GM19240 (cell line): ENCODE data around the gene LSM11.
"Not testable (repeated sequence)": the region's sequence is repeated elsewhere in the genome, so short reads cannot be mapped to it uniquely, and the experiment has no call there.

Experiments
- DNase-seq: peaks from one replicate; pipeline ENCODE4 v3.0.0; 2011; ENCODE audit warnings: low spot score; ENCODE audit not compliant: insufficient read length

The LSM11 gene

DNA sequence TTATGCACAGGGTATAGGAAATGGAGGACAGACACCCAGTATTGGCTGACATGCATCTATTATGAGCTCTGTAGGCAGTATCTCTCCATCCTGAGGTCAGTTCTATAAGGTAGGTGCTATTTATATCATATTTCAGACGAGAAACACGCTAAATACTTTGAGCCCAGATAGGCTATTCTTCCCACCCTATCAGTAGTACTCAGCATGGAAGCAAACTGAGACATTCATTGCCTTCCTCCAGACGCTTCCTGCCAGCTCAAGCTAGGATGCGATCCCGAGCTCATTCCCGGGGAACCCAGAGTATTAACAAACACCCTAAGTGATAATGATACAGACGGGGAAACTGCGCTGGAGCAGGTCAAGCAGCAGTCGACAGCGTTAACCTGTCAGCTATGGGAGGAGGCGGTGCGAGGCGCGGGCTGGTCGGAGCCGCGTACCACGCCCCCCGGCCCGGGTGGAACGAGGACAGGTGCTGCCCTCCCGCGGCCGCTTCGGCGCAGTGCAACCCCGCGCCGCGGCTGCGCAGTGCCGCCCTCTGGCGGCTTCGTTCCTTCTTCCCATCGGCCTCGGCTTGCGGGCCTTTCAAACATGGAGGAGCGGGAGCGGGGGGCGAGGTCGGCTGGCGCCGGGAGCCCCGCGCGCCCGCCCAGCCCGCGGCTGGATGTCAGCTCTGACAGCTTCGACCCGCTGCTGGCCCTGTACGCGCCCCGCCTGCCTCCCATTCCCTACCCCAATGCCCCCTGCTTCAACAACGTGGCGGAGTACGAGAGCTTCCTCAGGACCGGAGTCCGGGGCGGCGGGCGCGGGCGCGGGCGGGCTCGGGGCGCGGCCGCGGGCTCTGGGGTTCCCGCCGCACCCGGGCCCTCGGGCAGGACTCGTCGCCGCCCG, at the start of gene LSM11:
LSM11 (plus strand) TSS at position 550 of the 888 bp plus-strand sequence; CDS start at position 589, 39 bp downstream.
- DNase-seq = peak; percentile 83

DNA sequence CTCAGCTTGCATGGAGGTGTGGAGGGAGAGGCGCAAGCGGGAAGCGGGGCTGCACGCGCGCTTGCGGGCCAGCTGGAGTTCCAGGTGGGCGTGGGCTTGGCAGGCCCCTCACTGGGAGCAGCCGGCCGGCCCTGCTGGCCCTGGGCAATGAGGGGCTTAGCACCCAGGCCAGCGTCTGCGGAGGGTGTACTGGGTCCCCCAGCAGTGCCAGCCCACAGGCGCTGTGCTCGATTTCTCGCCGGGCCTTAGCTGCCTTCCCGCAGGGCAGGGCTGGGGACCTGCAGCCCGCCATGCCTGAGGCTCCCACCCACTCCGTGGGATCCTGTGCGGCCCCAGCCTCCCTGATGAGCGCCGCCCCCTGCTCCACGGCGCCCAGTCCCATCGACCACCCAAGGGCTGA, 49.7 kb upstream of the LSM11 start:
- not testable (repeated sequence) for DNase-seq

DNA sequence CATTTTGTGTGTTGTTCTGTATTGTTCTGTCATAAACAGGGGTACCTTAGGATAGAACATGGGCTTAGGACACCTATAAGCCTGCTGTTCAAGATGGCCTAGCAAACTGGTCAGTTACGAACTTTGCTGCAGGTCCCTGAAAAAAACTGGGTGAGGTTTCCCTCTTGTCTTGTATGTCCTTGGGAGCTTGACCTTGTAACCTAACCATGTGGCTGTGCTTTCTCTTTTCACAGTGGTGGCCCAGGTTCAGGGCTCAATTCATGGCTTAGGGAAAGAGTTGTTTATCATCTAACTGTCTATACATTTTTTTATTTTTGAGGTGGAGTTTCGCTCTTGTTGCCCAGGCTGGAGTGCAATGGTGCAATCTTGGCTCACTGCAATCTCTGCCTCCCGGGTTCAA, 47.4 kb upstream of the LSM11 start:
- not testable (repeated sequence) for DNase-seq

- DNase-seq = not testable (repeated sequence)
Observed at GRCh38 chr5:157698674-157699073, 44.8 kb upstream of the LSM11 start.

DNA sequence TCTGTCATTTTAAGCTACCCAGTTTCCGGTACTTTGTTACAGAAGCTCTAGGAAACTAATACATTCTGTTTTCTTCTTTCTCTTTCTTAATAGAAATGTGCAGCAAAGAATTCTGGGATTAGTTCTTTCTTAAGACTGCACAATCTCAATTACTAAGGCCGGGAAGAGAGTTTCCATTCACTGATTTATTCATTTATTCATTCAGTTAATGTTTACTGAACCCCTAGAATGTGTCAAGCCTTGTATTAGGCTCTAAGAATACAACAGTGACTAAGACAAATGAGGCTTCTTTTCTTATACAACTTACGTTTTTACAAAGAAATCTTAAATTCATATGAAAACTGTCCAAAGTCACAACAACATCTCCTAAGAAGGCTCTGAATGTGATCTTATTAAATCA, 39.8 kb upstream of the LSM11 start:
- no peak for DNase-seq

DNA sequence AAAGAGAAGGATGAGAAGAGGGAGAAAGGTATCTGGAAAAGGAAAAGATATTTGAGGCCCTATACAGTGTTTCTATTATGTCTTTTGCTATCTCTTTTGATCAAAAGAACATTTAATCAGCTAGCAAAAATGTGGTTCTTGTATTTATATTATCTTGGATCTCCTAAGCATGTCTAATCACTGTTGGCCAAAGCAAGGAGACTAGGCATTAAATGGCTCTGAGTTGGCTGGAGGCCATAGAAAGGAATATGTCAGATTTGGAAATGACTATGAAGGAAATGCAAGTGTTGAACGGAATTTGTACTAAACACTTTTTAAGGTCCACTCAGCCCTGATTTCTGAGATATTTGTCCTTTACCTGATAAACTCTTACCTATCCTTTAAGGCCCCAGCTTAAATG, 34.6 kb upstream of the LSM11 start:
- DNase-seq = no peak

DNA sequence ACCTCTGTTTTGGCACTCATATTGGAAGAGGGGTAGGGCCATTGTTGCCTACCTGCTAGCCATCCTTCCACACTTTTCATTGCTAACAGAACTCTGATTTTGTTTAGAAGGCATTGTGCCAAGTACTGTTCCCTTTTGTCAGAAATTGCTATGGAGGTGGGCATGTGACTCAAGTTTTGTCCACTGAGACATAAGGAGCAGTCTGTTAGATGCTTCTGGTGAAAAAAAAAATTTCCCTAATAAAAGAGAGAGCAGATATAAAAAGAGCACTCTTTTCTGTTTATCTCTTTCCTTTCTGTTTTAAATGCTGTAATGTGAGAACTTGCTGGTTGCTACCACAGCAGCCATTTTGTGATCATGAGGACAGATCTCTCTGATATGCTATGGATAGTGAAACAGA, 34.2 kb upstream of the LSM11 start:
- no peak for DNase-seq

DNA sequence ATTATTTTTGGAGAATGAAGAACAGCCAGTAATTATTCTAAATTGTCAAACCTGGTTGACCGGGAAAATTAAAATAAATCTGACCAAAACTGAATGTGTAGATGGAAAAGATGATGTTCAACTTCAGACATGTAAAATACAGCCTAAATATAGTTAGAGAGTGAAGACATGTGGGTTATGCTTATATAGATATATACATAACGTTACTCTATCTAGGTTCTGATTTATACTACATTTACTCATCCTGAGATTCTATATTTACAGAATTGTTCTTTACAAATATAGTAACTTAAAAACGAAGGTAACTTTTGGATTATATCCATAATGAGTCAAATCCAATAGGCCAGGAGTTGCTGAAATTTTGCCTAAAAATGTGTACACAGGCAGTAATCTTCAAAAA, 33.1 kb upstream of the LSM11 start:
- DNase-seq = no peak

- DNase-seq = no peak
Observed at GRCh38 chr5:157710882-157711281, 32.6 kb upstream of the LSM11 start.

DNA sequence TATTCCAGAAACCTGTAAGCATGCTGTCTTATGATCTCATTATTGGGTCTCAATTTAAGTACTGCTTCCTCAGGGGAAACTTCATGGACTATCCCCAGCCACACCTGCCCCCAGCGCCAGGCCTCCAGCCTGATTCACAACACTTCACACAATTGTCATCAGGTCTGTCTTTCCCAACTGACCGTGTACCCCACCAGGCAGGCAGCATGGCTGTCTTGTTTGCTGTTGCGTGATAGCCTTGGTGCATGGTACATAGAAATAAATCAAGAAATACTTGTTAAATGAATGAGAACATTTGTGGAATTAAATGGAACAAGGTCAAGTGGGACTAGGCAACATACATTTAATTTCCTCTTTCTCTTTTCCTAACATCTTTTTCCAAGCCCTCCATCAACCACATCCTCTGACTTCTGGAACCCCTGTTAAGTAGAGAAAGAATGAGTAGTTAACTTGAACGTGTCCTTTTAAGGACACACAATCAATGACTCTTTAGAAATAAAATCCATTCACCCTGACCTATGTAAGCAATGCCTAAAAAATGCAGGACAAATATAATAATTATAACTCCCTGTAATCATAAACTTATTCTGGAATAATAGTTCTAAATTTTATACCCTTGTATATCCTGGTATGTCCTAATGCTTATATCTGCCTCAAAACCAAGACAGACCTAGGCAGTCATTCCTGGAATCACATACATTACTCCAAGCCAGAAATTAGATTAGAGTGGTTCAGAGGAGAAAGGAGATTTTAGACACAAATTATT, 29.5 kb upstream of the LSM11 start:
- no peak for DNase-seq

DNA sequence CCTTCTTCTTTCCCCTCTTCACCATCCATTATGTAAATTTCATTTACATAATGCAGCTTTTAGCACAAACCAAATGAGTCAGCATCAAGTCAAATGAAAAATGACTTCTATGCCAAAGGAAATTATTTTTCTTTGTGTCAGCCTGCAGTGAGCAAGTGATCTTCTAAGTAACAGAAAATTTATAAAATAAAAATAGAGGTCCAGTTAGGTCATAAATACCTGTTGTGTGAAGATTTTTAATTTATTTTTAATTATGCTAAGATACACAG, 29.0 kb upstream of the LSM11 start:
- DNase-seq = no peak

DNA sequence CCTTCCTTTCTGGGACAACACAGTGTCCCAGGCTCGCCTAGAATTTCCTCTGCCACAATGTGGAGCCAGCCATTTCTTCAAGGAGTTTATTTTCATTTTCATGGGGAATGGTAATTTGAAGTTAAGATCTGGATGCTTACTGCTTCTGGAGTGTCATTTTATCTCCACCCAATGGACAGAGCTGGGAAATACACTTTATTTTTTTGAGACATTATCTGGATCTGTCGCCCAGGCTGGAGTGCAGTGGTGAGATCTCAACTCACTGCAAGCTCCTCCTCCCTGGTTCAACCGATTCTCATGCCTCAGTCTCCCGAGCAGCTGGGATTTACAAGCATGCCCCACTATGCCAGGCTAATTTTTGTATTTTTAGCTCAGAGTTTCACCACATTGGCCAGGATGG, 25.0 kb upstream of the LSM11 start:
- DNase-seq = no peak

DNA sequence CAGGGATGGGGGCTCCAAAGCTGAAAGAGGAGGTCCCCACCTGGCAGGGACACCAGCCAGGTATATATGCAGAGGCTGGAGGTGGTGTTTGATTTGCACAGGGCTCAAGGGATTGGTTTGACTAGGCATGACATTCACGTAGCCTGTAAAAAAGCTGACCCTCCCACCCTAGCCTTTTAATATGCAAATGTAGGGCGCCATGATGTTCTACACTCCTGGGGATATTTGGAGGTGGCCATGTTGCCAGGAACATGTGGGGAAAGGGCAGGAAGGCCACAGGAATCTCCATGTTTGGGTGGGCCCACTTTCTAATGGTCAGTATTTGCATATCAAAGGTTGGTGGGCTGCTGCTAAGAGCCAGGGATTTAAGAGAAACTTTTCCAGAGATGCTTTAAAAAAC, 24.3 kb upstream of the LSM11 start:
- no peak for DNase-seq

DNA sequence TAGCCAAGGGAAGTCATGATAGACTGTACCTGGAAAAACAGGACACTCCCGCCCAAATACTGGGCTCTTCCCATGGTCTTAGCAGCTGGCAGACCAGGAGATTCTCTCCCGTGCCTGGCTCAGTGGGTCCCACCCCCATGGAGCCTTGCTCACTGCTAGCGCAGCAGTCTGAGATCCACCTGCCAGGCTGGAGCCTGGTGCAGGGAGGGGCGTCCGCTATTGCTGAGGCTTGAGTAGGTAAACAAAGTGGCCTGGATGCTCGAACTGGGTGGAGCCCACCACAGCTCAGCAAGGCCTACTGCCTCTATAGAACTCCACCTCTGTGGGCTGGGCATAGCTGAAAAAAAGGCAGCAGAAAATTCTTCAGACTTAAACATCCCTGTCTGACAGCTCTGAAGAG, 22.4 kb upstream of the LSM11 start:
- DNase-seq = no peak

DNA sequence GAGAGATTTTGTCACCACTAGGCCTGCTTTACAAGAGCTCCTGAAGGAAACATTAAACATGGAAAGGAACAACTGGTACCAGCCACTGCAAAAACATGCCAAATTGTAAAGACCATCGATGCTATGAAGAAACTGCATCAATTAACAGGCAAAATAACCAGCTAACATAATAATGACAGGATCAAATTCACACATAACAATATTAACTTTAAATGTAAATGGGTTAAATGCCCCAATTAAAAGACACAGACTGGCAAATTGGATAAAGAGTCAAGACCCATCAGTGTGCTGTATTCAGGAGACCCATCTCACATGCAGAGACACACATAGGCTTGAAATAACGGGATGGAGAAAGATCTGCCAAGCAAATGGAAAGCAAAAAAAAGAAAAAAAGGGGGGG, 20.6 kb upstream of the LSM11 start:
- DNase-seq = not testable (repeated sequence)

DNA sequence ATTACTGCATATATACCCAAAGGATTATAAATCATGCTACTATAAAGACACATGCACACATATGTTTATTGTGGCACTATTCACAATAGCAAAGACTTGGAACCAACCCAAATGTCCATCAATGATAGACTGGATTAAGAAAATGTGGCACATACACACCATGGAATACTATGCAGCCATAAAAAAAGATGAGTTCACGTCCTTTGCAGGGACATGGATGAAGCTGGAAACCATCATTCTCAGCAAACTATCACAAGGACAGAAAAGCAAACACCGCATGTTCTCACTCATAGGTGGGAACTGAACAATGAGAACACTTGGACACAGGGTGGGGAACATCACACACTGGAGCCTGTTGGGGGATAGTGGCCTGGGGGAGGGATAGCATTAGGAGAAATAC, 16.9 kb upstream of the LSM11 start:
- not testable (repeated sequence) for DNase-seq

- DNase-seq = not testable (repeated sequence)
Observed at GRCh38 chr5:157727858-157728257, 15.7 kb upstream of the LSM11 start.

- DNase-seq = peak; percentile 19
Observed at GRCh38 chr5:157729858-157730257, 13.7 kb upstream of the LSM11 start.

- no peak for DNase-seq
Observed at GRCh38 chr5:157730900-157731271, 12.6 kb upstream of the LSM11 start.

- peak; percentile 88 for DNase-seq
Observed at GRCh38 chr5:157731272-157732129, 12.0 kb upstream of the LSM11 start, which contains the start of gene THG1L. THG1L (plus strand) TSS chr5:157731420; CDS start chr5:157731441, 21 bp downstream.

DNA sequence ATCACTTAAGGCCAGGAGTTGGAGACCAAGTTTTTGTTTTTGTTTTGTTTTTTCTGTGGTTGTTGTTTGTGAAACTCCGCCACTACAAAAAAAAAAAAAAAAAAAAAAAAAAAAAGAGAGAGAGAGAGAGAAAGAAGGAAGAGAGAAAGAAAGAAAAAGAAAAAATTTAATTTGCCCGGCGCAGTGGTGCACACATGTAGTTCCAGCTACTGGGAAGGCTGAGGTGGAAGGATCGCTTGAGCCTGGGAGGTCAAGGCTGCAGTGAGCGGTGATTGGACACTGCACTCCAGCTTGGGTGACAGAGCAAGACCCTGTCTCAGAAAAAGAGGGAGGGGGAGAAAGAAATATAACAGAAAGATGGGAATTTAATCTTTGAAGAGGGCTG, 11.4 kb upstream of the LSM11 start:
- no peak for DNase-seq
